Endothelial cell (in vitro differentiated cells): ENCODE measurements around the gene TMEM63A. TPM values are rescaled to one million over a fixed set of nuclear protein-coding genes. Genes with fewer than 3 reads are reported as not detected.

Experiments
- DNase-seq: peaks from one replicate; pipeline ENCODE4 v3.0.0; 2021; ENCODE audit warnings: low spot score
- H3K27ac Mint-ChIP-seq: one replicate; pipeline ENCODE4 v1.8.0; 2021; ENCODE audit warnings: mixed read lengths, inconsistent platforms; ENCODE audit not compliant: unreplicated experiment
- H3K27me3 Mint-ChIP-seq: one replicate; pipeline ENCODE4 v1.8.0; 2021; ENCODE audit warnings: mild to moderate bottlenecking, moderate library complexity, mixed read lengths, inconsistent platforms; ENCODE audit not compliant: unreplicated experiment
- H3K36me3 Mint-ChIP-seq: one replicate; pipeline ENCODE4 v1.8.0; 2021; ENCODE audit warnings: mild to moderate bottlenecking, low read depth, mixed read lengths, inconsistent platforms; ENCODE audit not compliant: unreplicated experiment
- H3K4me1 Mint-ChIP-seq: one replicate; pipeline ENCODE4 v1.8.0; 2021; ENCODE audit warnings: mild to moderate bottlenecking, mixed read lengths, inconsistent platforms; ENCODE audit not compliant: unreplicated experiment
- H3K4me3 Mint-ChIP-seq: one replicate; pipeline ENCODE4 v1.8.0; 2021; ENCODE audit warnings: mild to moderate bottlenecking, mixed read lengths, inconsistent platforms; ENCODE audit not compliant: unreplicated experiment
- H3K9me3 Mint-ChIP-seq: one replicate; pipeline ENCODE4 v1.8.0; 2021; ENCODE audit warnings: mixed read lengths, inconsistent platforms; ENCODE audit not compliant: unreplicated experiment
- total RNA-seq: library from RNA; stranded (reverse); fragmentation: NEBNext Ultra II Directional; extraction: Animal tissue kit (Norgen Biotek cat#: 25700); gene quantifications from one replicate; pipeline ENCODE4 v1.2.1, GENCODE V29; 2021; ENCODE audit not compliant: unreplicated experiment
- TF ChIP-seq, protein P1 (sequence below): fragments of 200-600 bp; sonication (generic); IDR thresholded peaks from one replicate; pipeline ENCODE4 v1.5.0; 2021; ENCODE audit warnings: antibody characterized with exemption; ENCODE audit not compliant: unreplicated experiment

Gene TMEM63A
- total RNA-seq, 1 donor from 2014 or later = 79.9 TPM

DNA sequence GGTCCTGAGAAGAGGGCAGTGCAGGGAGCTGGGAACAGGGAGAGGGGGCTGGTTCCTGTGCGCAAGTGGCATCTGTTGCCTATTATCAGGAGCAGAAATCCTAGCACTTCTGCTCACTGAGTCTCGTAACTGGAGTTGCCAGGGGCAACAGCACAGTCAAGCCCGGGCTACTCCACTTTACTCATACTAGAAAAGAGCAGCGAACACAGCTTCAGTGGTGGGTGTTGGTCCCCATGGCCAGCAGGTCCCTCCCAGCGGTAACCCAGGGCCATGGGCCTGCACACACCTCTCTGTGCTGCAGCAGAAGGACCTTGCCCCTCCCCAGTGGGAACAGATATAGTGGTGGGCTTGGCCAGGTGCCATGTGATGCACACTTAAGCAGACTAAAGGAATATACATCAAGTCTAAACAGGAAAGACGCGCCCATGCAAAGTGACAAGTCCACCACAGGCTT lies 33.4 kb upstream of the TMEM63A start:
- H3K4me1 Mint-ChIP-seq = no peaks in the 10 kb centered on the region
- DNase-seq = no peak
- TF ChIP-seq, protein P1, sequence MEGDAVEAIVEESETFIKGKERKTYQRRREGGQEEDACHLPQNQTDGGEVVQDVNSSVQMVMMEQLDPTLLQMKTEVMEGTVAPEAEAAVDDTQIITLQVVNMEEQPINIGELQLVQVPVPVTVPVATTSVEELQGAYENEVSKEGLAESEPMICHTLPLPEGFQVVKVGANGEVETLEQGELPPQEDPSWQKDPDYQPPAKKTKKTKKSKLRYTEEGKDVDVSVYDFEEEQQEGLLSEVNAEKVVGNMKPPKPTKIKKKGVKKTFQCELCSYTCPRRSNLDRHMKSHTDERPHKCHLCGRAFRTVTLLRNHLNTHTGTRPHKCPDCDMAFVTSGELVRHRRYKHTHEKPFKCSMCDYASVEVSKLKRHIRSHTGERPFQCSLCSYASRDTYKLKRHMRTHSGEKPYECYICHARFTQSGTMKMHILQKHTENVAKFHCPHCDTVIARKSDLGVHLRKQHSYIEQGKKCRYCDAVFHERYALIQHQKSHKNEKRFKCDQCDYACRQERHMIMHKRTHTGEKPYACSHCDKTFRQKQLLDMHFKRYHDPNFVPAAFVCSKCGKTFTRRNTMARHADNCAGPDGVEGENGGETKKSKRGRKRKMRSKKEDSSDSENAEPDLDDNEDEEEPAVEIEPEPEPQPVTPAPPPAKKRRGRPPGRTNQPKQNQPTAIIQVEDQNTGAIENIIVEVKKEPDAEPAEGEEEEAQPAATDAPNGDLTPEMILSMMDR = no peak
- H3K27me3 Mint-ChIP-seq = peaks cover 3% of the 10 kb centered on the region
- peaks cover 8% of the 10 kb centered on the region for H3K36me3 Mint-ChIP-seq
- H3K9me3 Mint-ChIP-seq = no peaks in the 10 kb centered on the region
- H3K27ac Mint-ChIP-seq = no peak overlapping the region
- H3K4me3 Mint-ChIP-seq = no peak overlapping the region

DNA sequence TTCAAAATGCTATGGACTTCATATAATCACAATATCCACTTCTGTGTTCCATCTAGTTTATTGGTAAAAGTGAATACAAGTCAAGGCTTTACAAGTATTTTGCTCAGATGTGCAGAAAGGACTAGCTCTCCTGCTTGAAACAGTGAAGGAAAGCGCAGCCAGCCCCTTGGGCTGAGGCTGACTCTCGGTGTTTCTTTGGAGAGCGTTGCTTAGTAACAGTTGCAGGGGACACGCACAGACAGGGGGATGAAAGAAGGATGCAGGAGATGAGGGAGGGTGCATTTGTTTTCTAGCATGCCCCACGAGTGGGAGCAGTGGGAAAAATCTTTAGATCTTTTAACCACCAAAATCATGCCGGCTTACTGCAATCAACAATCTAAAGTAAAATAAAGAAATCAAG lies 32.8 kb upstream of the TMEM63A start:
- H3K27ac Mint-ChIP-seq = peak overlapping the region; percentile 3
- peaks cover 3% of the 10 kb centered on the region for H3K27me3 Mint-ChIP-seq
- peaks cover 6% of the 10 kb centered on the region for H3K4me1 Mint-ChIP-seq
- H3K4me3 Mint-ChIP-seq = peak overlapping the region; percentile 13
- peaks cover 8% of the 10 kb centered on the region for H3K36me3 Mint-ChIP-seq
- H3K9me3 Mint-ChIP-seq = no peaks in the 10 kb centered on the region
- DNase-seq = no peak
- TF ChIP-seq, protein P1 = no peak

DNA sequence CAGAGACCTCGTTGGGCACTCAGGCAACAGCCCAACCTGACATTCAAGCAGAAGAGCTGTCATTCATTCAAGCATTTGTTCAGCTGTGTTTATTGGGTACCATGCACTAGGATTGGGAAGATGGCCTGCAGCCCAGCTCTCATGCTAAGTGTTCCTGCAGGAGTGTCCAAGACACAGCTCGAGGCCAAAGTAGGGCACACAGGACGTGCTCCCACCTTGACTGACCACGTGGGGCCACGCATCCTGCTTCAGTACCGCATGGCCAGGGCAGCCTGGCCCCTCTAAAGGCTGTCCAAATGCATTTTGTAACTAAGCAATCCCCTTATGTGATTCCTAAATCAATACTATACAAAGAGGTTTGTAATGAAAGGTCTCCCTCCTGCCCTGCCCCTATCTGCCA lies 32.2 kb upstream of the TMEM63A start:
- TF ChIP-seq, protein P1 = no peak
- peaks cover 4% of the 10 kb centered on the region for H3K27me3 Mint-ChIP-seq
- H3K36me3 Mint-ChIP-seq = peaks cover 8% of the 10 kb centered on the region
- H3K9me3 Mint-ChIP-seq = no peaks in the 10 kb centered on the region
- H3K27ac Mint-ChIP-seq = no peak overlapping the region
- no peak overlapping the region for H3K4me3 Mint-ChIP-seq
- DNase-seq = no peak
- peaks cover 11% of the 10 kb centered on the region for H3K4me1 Mint-ChIP-seq

DNA sequence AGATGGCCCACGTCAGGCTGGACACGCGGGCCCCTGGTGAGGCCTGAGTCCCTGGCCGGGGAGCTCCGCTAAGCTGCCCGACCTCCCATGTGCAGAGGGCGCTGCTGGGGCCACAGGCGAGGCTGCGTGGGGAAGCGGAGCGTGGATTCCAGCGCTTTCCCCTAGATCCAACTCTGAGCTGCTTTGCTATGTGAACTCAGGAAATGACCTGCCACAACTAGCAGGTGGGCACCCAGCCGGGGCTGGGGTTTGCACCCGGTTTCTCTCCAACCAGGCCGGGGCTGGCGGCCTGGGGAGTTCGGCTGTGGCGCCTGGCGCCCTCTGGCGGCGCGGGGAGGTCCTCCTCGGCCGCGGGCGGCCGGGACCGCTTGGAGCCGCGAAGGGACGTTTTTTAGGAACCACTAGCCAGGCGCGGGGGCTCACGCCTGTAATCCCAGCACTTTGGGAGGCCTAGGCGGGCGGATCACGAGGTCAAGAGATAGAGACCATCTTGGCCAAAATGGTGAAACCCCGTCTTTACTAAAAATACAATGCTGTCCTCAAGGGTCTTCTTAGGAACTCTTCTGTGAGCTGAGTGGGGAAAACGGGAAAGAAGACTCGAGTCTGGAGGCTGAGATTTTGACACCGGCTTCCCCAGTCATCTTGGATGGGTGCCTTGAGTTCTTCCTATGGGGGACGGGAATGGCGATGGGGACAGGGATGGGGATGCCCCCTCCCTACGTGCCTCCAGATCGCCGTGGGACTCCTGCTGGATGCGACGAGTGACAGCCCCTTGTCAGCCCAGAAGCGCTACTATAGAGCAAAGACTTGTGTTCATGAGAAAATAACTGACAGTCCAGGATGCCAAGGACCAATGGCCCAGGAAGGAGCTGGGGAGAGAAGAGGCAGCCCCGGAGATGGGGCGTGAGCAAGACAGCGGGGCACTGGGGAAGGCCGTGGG lies 29.3 kb upstream of the TMEM63A start:
- no peak overlapping the region for H3K4me3 Mint-ChIP-seq
- no peaks in the 10 kb centered on the region for H3K36me3 Mint-ChIP-seq
- H3K27me3 Mint-ChIP-seq = peaks cover 10% of the 10 kb centered on the region
- H3K4me1 Mint-ChIP-seq = peaks cover 15% of the 10 kb centered on the region
- H3K27ac Mint-ChIP-seq = no peak overlapping the region
- TF ChIP-seq, protein P1 = peak; percentile 78
- DNase-seq = peak; percentile 82
- H3K9me3 Mint-ChIP-seq = no peaks in the 10 kb centered on the region

DNA sequence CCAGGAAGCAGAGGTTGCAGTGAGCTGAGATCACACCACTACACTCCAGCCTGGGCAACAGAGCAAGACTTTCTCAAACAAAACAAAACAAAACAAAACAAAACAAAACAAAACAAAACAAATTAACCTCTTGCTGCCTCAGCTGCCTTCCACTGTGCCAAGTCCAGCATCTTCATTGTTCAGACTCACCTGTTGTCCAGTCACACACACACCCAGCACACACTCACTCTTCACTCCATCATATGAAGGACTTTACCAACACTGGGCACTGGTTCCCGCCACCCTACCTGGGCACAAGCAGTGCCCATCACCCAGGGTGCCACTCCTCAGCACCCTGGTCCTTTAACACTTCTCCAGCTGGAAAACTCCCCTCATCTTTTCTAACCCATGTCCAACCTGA lies 27.3 kb upstream of the TMEM63A start:
- TF ChIP-seq, protein P1 = no peak
- Mint-ChIP-seq H3K36me3 (no peaks in the 10 kb centered on the region), H3K4me1 (peaks cover 15% of the 10 kb centered on the region), H3K9me3 (no peaks in the 10 kb centered on the region), H3K27ac (peak overlapping the region; percentile 21), H3K4me3 (no peak overlapping the region), H3K27me3 (peaks cover 10% of the 10 kb centered on the region)
- DNase-seq = no peak
